Jurkat, Clone E6-1 (cell line): ENCODE data around the gene KCTD11.
"Not testable (repeated sequence)": the region's sequence is repeated elsewhere in the genome, so short reads cannot be mapped to it uniquely, and the experiment has no call there.

Experiments
- DNase-seq: peaks from one replicate; pipeline ENCODE4 v3.0.0-alpha.2; 2011; ENCODE audit warnings: low read depth, low spot score
- H3K4me3 ChIP-seq: 2 replicates; pipeline ENCODE4 v1.5.1; 2011; ENCODE audit warnings: mild to moderate bottlenecking, low read length, control low read depth, moderate library complexity

The KCTD11 gene

GRCh38 chr17:7318121-7318860 lies 33.7 kb upstream of the KCTD11 start:
- no peak for DNase-seq

GRCh38 chr17:7321466-7321865 lies 30.5 kb upstream of the KCTD11 start:
- DNase-seq, result no peak
- no peak overlapping the region for H3K4me3 ChIP-seq

More at GRCh38 chr17:7318121-7318860, 33.7 kb upstream of the KCTD11 start:
- no peak overlapping the region for H3K4me3 ChIP-seq

- no peak for DNase-seq
- H3K4me3 ChIP-seq, result no peak overlapping the region
Measured at GRCh38 chr17:7322520-7323194, 29.3 kb upstream of the KCTD11 start.

- DNase-seq, result no peak
- no peak overlapping the region for H3K4me3 ChIP-seq
Measured at GRCh38 chr17:7323731-7324437, 28.1 kb upstream of the KCTD11 start.

- H3K4me3 ChIP-seq, result no peak overlapping the region
- DNase-seq, result no peak
Measured at GRCh38 chr17:7324438-7324779, 27.6 kb upstream of the KCTD11 start.

GRCh38 chr17:7325031-7325528 lies 26.9 kb upstream of the KCTD11 start:
- no peak for DNase-seq
- H3K4me3 ChIP-seq, result no peak overlapping the region

- H3K4me3 ChIP-seq, result no peak overlapping the region
- no peak for DNase-seq
Measured at GRCh38 chr17:7326186-7326585, 25.8 kb upstream of the KCTD11 start.

GRCh38 chr17:7327056-7327455 lies 24.9 kb upstream of the KCTD11 start:
- DNase-seq, result no peak
- H3K4me3 ChIP-seq, result no peak overlapping the region

- DNase-seq, result no peak
- H3K4me3 ChIP-seq, result no peak overlapping the region
Measured at GRCh38 chr17:7327501-7327900, 24.5 kb upstream of the KCTD11 start.

- no peak for DNase-seq
- peak overlapping the region; percentile 77 for H3K4me3 ChIP-seq
Measured at GRCh38 chr17:7328009-7328408, 24.0 kb upstream of the KCTD11 start.

- peak within 1 kb of the TSS; percentile 77 for H3K4me3 ChIP-seq
- DNase-seq, result no peak
Measured at GRCh38 chr17:7328840-7329373, 23.1 kb upstream of the KCTD11 start, which contains the start of gene NEURL4. TSS of gene NEURL4 (minus strand) at chr17:7329335. CDS start at chr17:7329312, 23 bp downstream.

GRCh38 chr17:7329374-7329996 lies 22.5 kb upstream of the KCTD11 start:
- DNase-seq, result peak; percentile 99
- H3K4me3 ChIP-seq, result peak overlapping the region; percentile 77

GRCh38 chr17:7329997-7330637 lies 21.8 kb upstream of the KCTD11 start:
- DNase-seq, result peak; percentile 81
- H3K4me3 ChIP-seq, result peak overlapping the region; percentile 77

GRCh38 chr17:7330638-7331015 lies 21.3 kb upstream of the KCTD11 start:
- H3K4me3 ChIP-seq, result peak overlapping the region; percentile 77

GRCh38 chr17:7332111-7332510 lies 19.9 kb upstream of the KCTD11 start:
- DNase-seq, result no peak

More at GRCh38 chr17:7330638-7331015, 21.3 kb upstream of the KCTD11 start:
- DNase-seq, result no peak

GRCh38 chr17:7332600-7333069 lies 19.3 kb upstream of the KCTD11 start:
- H3K4me3 ChIP-seq, DNase-seq: not testable (repeated sequence)

More at GRCh38 chr17:7332111-7332510, 19.9 kb upstream of the KCTD11 start:
- no peak overlapping the region for H3K4me3 ChIP-seq

GRCh38 chr17:7334938-7335538 lies 16.9 kb upstream of the KCTD11 start:
- no peak overlapping the region for H3K4me3 ChIP-seq
- DNase-seq, result no peak

- peak overlapping the region; percentile 78 for H3K4me3 ChIP-seq
- not testable (repeated sequence) for DNase-seq
Measured at GRCh38 chr17:7335765-7336164, 16.2 kb upstream of the KCTD11 start.
